IPS DF 6.9 (cell line): ENCODE results near the gene NPSR1.
"Not testable (repeated sequence)": the region's sequence is repeated elsewhere in the genome, so short reads cannot be mapped to it uniquely, and the experiment has no call there.

Source experiments
- DNase-seq: peaks from one replicate; pipeline ENCODE4 v3.0.0-alpha.2; 2013; ENCODE audit warnings: low read depth, low spot score
- H3K27ac ChIP-seq: one replicate; pipeline ENCODE4 v1.5.1; 2013; ENCODE audit warnings: low read length, control low read depth
- H3K27me3 ChIP-seq: 2 replicates; pipeline ENCODE4 v1.6.1; 2013; ENCODE audit warnings: mild to moderate bottlenecking, low read length; ENCODE audit not compliant: control insufficient read depth, insufficient read depth
- H3K36me3 ChIP-seq: 2 replicates; pipeline ENCODE4 v1.6.1; 2013; ENCODE audit warnings: low read length; ENCODE audit not compliant: control insufficient read depth, insufficient read depth
- H3K4me1 ChIP-seq: 2 replicates; pipeline ENCODE4 v1.6.1; 2013; ENCODE audit warnings: low read length; ENCODE audit not compliant: control insufficient read depth, insufficient read depth
- H3K4me3 ChIP-seq: 2 replicates; pipeline ENCODE4 v1.5.1; 2013; ENCODE audit warnings: mild to moderate bottlenecking, low read length
- H3K9me3 ChIP-seq: 2 replicates; pipeline ENCODE4 v1.6.1; 2013; ENCODE audit warnings: low read length, inconsistent platforms; ENCODE audit not compliant: control insufficient read depth, insufficient read depth
- WGBS: extraction: QIAGEN DNeasy Blood & Tissue Kit; methylation state at CpG from one replicate; pipeline ENCODE4 v1.1.7; 2013; ENCODE audit warnings: mixed read lengths, missing lambda C conversion rate; ENCODE audit not compliant: insufficient read length, insufficient coverage; 5-methylcytosine and 5-hydroxymethylcytosine counted together

Gene NPSR1

GRCh38 chr7:34657632-34658268, at the start of gene NPSR1:
Gene NPSR1, plus strand, starts transcription at chr7:34658218. Its CDS starts 195 bp downstream, at chr7:34658413.
- no peak for DNase-seq
- peaks cover 4% of the 10 kb centered on the region; the same call in 1 of the 2 replicates for H3K4me1 ChIP-seq
- H3K27me3 ChIP-seq = no peaks in the 10 kb centered on the region
- no peaks in the 10 kb centered on the region for H3K9me3 ChIP-seq
- no peak within 1 kb of the TSS for H3K4me3 ChIP-seq
- no peak within 1 kb of the TSS for H3K27ac ChIP-seq
- WGBS = no CpG with 5 or more reads among the region's 8 CpGs
- H3K36me3 ChIP-seq = no peaks in the 10 kb centered on the region

- no CpG with 5 or more reads among the region's 2 CpGs for WGBS
- DNase-seq = no peak
- Histone ChIP-seq H3K4me1 (no peaks in the 10 kb centered on the region), H3K4me3 (no peak overlapping the region), H3K27me3 (no peaks in the 10 kb centered on the region), H3K27ac (no peak overlapping the region), H3K9me3 (no peaks in the 10 kb centered on the region), H3K36me3 (no peaks in the 10 kb centered on the region)
Measured at GRCh38 chr7:34612661-34613060, 45.4 kb upstream of the NPSR1 start.

- H3K27ac ChIP-seq = no peak overlapping the region
- H3K27me3 ChIP-seq = no peaks in the 10 kb centered on the region
- H3K36me3 ChIP-seq = no peaks in the 10 kb centered on the region
- DNase-seq = no peak
- no peaks in the 10 kb centered on the region for H3K9me3 ChIP-seq
- no peaks in the 10 kb centered on the region for H3K4me1 ChIP-seq
- no peak overlapping the region for H3K4me3 ChIP-seq
Measured at GRCh38 chr7:34620425-34620824, 37.6 kb upstream of the NPSR1 start.

GRCh38 chr7:34622182-34622581, 35.8 kb upstream of the NPSR1 start:
- DNase-seq = no peak
- no peaks in the 10 kb centered on the region for H3K36me3 ChIP-seq
- no peak overlapping the region for H3K4me3 ChIP-seq
- no peaks in the 10 kb centered on the region for H3K4me1 ChIP-seq
- no peaks in the 10 kb centered on the region for H3K9me3 ChIP-seq
- WGBS = no CpG with 5 or more reads among the region's 2 CpGs
- H3K27me3 ChIP-seq = no peaks in the 10 kb centered on the region
- no peak overlapping the region for H3K27ac ChIP-seq

- WGBS = no CpG with 5 or more reads among the region's 4 CpGs
- no peaks in the 10 kb centered on the region for H3K36me3 ChIP-seq
- no peak for DNase-seq
- no peaks in the 10 kb centered on the region for H3K9me3 ChIP-seq
- H3K4me3 ChIP-seq = no peak overlapping the region
- no peak overlapping the region for H3K27ac ChIP-seq
- H3K4me1 ChIP-seq = no peaks in the 10 kb centered on the region
- no peaks in the 10 kb centered on the region for H3K27me3 ChIP-seq
Measured at GRCh38 chr7:34622771-34623250, 35.2 kb upstream of the NPSR1 start.

GRCh38 chr7:34628618-34629017, 29.4 kb upstream of the NPSR1 start:
- not testable (repeated sequence) for H3K9me3 ChIP-seq, H3K4me1 ChIP-seq, H3K4me3 ChIP-seq, H3K36me3 ChIP-seq, H3K27ac ChIP-seq, H3K27me3 ChIP-seq, DNase-seq
- WGBS = no CpG with 5 or more reads among the region's 4 CpGs

- no peak overlapping the region for H3K27ac ChIP-seq
- no peaks in the 10 kb centered on the region for H3K27me3 ChIP-seq
- H3K36me3 ChIP-seq = no peaks in the 10 kb centered on the region
- no peaks in the 10 kb centered on the region for H3K4me1 ChIP-seq
- no CpG with 5 or more reads among the region's 4 CpGs for WGBS
- H3K9me3 ChIP-seq = no peaks in the 10 kb centered on the region
- no peak overlapping the region for H3K4me3 ChIP-seq
- DNase-seq = no peak
Measured at GRCh38 chr7:34652809-34653208, 5.2 kb upstream of the NPSR1 start.

GRCh38 chr7:34653787-34654186, 4.2 kb upstream of the NPSR1 start:
- no CpG with 5 or more reads among the region's 1 CpG for WGBS
- no peak overlapping the region for H3K27ac ChIP-seq
- H3K36me3 ChIP-seq = no peaks in the 10 kb centered on the region
- no peak for DNase-seq
- no peaks in the 10 kb centered on the region for H3K27me3 ChIP-seq
- no peak overlapping the region for H3K4me3 ChIP-seq
- H3K4me1 ChIP-seq = no peaks in the 10 kb centered on the region
- no peaks in the 10 kb centered on the region for H3K9me3 ChIP-seq

GRCh38 chr7:34655384-34655783, 2.6 kb upstream of the NPSR1 start:
- no peaks in the 10 kb centered on the region for H3K9me3 ChIP-seq
- H3K4me3 ChIP-seq = no peak overlapping the region
- H3K27me3 ChIP-seq = no peaks in the 10 kb centered on the region
- WGBS = no CpG with 5 or more reads among the region's 1 CpG
- no peaks in the 10 kb centered on the region for H3K36me3 ChIP-seq
- DNase-seq = no peak
- H3K4me1 ChIP-seq = peaks cover 2% of the 10 kb centered on the region; the same call in 1 of the 2 replicates
- no peak overlapping the region for H3K27ac ChIP-seq

GRCh38 chr7:34656041-34656440, 2.0 kb upstream of the NPSR1 start:
- Histone ChIP-seq H3K27me3 (no peaks in the 10 kb centered on the region), H3K4me1 (peaks cover 2% of the 10 kb centered on the region; the same call in 1 of the 2 replicates), H3K36me3 (no peaks in the 10 kb centered on the region), H3K9me3 (no peaks in the 10 kb centered on the region), H3K27ac (no peak overlapping the region), H3K4me3 (no peak overlapping the region)
- DNase-seq = no peak
- no CpG with 5 or more reads among the region's 2 CpGs for WGBS

GRCh38 chr7:34659472-34660075, 1.6 kb downstream of the NPSR1 start:
- DNase-seq = no peak
- H3K36me3 ChIP-seq = no peaks in the 10 kb centered on the region
- H3K27ac ChIP-seq = no peak overlapping the region
- H3K4me3 ChIP-seq = no peak overlapping the region
- H3K9me3 ChIP-seq = no peaks in the 10 kb centered on the region
- WGBS = no CpG with 5 or more reads among the region's 3 CpGs
- H3K4me1 ChIP-seq = peaks cover 4% of the 10 kb centered on the region; the same call in 1 of the 2 replicates
- H3K27me3 ChIP-seq = no peaks in the 10 kb centered on the region
